ENCODE measurements around the gene NEDD4L. TPM values are rescaled to one million over a fixed set of nuclear protein-coding genes. Genes with fewer than 3 reads are reported as not detected.

The NEDD4L gene
- total and polyA plus RNA-seq, 2 experiments from 2014 or later: 36.2 to 72.3 TPM

GRCh38 chr18:58056852-58057251 is 12.8 kb downstream of the NEDD4L start:
- H3K79me2 ChIP-seq (replicated peaks; ENCODE audit: insufficient read depth): peaks cover 97% of the 10 kb centered on the region

GRCh38 chr18:58057291-58057965 is 13.4 kb downstream of the NEDD4L start:
- H3K4me1 Mint-ChIP-seq: peaks cover 29% of the 10 kb centered on the region
- Histone ChIP-seq H3K4me3 (no peak overlapping the region), H3K4me1 (ENCODE audit: insufficient read depth) (peaks cover 19% of the 10 kb centered on the region), H4K20me1 (replicated peaks; ENCODE audit: insufficient read depth) (peaks cover 13% of the 10 kb centered on the region; the same call in 1 of the 2 replicates), H3K36me3 (ENCODE audit: insufficient read depth) (no peaks in the 10 kb centered on the region), H2AFZ (no peak overlapping the region), H3F3A (replicated peaks; ENCODE audit: low read depth) (no peaks in the 10 kb centered on the region), H3K27me3 (ENCODE audit: insufficient read depth) (no peaks in the 10 kb centered on the region), H3K9me2 (ENCODE audit: insufficient read depth) (0 out of 2 replicates have a peak, but pooled peaks cover 3% of the 10 kb centered on the region), H3K79me2 (replicated peaks; ENCODE audit: insufficient read depth) (peaks cover 97% of the 10 kb centered on the region), H3K4me2 (no peak overlapping the region), H3K27ac (ENCODE audit: low read depth) (no peak overlapping the region)
- no peak overlapping the region for H3K4me3 Mint-ChIP-seq
- peaks cover 1% of the 10 kb centered on the region for H3K27me3 Mint-ChIP-seq (ENCODE audit: insufficient read depth, low read depth, poor library complexity)
- no peak for DNase-seq (ENCODE audit: low spot score)
- no peak for ATAC-seq
- no peaks in the 10 kb centered on the region for H3K9me3 Mint-ChIP-seq
- peaks cover 6% of the 10 kb centered on the region; the same call in 2 of the 3 replicates for H3K36me3 Mint-ChIP-seq (ENCODE audit: low read depth)
- no peak overlapping the region for H3K27ac Mint-ChIP-seq
- no peak for TF ChIP-seq NANOG (IDR thresholded peaks at IDR 0.05; ENCODE audit: borderline replicate concordance)
- TF ChIP-seq, protein P1, sequence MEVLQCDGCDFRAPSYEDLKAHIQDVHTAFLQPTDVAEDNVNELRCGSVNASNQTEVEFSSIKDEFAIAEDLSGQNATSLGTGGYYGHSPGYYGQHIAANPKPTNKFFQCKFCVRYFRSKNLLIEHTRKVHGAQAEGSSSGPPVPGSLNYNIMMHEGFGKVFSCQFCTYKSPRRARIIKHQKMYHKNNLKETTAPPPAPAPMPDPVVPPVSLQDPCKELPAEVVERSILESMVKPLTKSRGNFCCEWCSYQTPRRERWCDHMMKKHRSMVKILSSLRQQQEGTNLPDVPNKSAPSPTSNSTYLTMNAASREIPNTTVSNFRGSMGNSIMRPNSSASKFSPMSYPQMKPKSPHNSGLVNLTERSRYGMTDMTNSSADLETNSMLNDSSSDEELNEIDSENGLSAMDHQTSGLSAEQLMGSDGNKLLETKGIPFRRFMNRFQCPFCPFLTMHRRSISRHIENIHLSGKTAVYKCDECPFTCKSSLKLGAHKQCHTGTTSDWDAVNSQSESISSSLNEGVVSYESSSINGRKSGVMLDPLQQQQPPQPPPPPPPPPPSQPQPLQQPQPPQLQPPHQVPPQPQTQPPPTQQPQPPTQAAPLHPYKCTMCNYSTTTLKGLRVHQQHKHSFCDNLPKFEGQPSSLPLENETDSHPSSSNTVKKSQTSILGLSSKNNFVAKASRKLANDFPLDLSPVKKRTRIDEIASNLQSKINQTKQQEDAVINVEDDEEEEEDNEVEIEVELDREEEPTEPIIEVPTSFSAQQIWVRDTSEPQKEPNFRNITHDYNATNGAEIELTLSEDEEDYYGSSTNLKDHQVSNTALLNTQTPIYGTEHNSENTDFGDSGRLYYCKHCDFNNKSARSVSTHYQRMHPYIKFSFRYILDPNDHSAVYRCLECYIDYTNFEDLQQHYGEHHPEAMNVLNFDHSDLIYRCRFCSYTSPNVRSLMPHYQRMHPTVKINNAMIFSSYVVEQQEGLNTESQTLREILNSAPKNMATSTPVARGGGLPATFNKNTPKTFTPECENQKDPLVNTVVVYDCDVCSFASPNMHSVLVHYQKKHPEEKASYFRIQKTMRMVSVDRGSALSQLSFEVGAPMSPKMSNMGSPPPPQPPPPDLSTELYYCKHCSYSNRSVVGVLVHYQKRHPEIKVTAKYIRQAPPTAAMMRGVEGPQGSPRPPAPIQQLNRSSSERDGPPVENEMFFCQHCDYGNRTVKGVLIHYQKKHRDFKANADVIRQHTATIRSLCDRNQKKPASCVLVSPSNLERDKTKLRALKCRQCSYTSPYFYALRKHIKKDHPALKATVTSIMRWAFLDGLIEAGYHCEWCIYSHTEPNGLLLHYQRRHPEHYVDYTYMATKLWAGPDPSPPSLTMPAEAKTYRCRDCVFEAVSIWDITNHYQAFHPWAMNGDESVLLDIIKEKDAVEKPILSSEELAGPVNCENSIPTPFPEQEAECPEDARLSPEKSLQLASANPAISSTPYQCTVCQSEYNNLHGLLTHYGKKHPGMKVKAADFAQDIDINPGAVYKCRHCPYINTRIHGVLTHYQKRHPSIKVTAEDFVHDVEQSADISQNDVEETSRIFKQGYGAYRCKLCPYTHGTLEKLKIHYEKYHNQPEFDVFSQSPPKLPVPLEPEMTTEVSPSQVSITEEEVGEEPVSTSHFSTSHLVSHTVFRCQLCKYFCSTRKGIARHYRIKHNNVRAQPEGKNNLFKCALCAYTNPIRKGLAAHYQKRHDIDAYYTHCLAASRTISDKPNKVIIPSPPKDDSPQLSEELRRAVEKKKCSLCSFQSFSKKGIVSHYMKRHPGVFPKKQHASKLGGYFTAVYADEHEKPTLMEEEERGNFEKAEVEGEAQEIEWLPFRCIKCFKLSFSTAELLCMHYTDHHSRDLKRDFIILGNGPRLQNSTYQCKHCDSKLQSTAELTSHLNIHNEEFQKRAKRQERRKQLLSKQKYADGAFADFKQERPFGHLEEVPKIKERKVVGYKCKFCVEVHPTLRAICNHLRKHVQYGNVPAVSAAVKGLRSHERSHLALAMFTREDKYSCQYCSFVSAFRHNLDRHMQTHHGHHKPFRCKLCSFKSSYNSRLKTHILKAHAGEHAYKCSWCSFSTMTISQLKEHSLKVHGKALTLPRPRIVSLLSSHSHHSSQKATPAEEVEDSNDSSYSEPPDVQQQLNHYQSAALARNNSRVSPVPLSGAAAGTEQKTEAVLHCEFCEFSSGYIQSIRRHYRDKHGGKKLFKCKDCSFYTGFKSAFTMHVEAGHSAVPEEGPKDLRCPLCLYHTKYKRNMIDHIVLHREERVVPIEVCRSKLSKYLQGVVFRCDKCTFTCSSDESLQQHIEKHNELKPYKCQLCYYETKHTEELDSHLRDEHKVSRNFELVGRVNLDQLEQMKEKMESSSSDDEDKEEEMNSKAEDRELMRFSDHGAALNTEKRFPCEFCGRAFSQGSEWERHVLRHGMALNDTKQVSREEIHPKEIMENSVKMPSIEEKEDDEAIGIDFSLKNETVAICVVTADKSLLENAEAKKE (CRISPR knock-in tag; IDR thresholded peaks at IDR 0.05): no peak
- TF ChIP-seq REST (IDR thresholded peaks at IDR 0.05; ENCODE audit: unreplicated experiment): no peak
- no peak for TF ChIP-seq JUNB (IDR thresholded peaks at IDR 0.05; ENCODE audit: unreplicated experiment)

More at GRCh38 chr18:58056852-58057251, 12.8 kb downstream of the NEDD4L start:
- DNase-seq (ENCODE audit: low spot score) (no peak), ATAC-seq (no peak)
- Mint-ChIP-seq H3K4me3 (no peak overlapping the region), H3K9me3 (no peaks in the 10 kb centered on the region), H3K27ac (no peak overlapping the region), H3K27me3 (ENCODE audit: insufficient read depth, low read depth, poor library complexity) (peaks cover 1% of the 10 kb centered on the region), H3K4me1 (peaks cover 31% of the 10 kb centered on the region), H3K36me3 (ENCODE audit: low read depth) (peaks cover 6% of the 10 kb centered on the region; the same call in 2 of the 3 replicates)
- TF ChIP-seq NANOG (IDR thresholded peaks at IDR 0.05; ENCODE audit: borderline replicate concordance) (no peak), EZH2phosphoT487 (IDR thresholded peaks at IDR 0.05; ENCODE audit: unreplicated experiment) (no peak), ZNF114 (CRISPR knock-in tag; IDR thresholded peaks at IDR 0.05) (no peak), CREB1 (CRISPR knock-in tag; IDR thresholded peaks at IDR 0.05; ENCODE audit: low read depth) (no peak), CTCF (conservative IDR thresholded peaks at IDR 0.05; ENCODE audit: low read depth in 2 of 2) (no peak)
- Histone ChIP-seq H3K4me2 (no peak overlapping the region), H3K36me3 (ENCODE audit: insufficient read depth) (no peaks in the 10 kb centered on the region), H3K4me1 (ENCODE audit: insufficient read depth) (peaks cover 19% of the 10 kb centered on the region), H3K4me3 (no peak overlapping the region), H3F3A (replicated peaks; ENCODE audit: low read depth) (no peaks in the 10 kb centered on the region), H3K27ac (ENCODE audit: low read depth) (no peak overlapping the region), H2AFZ (no peak overlapping the region), H3K9me2 (ENCODE audit: insufficient read depth) (0 out of 2 replicates have a peak, but pooled peaks cover 3% of the 10 kb centered on the region), H3K27me3 (ENCODE audit: insufficient read depth) (no peaks in the 10 kb centered on the region), H4K20me1 (replicated peaks; ENCODE audit: insufficient read depth) (peaks cover 13% of the 10 kb centered on the region)
